ENCODE data around the gene WIPF2.
A peak's percentile ranks its signal among the peaks of the same experiment; 100 is the strongest.

Gene WIPF2

DNA sequence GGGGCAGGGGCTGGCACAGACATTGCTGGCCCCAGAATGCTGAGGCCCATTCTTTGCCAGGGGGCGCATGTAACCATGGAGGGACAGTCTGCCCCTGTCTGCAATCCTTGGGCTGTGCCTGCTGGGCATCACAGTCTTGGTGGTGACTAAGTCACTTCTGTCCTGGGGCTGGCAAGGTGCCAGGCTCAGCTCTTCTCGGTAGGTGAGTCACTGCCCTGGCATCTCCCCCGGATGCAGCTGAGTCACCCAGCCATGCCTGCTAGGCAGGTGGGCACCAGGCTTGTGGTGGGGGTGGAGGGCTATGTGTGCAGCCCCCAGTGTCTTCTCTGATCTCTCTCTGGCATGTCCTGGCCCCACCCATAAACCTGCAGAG lies 95.5 kb downstream of the WIPF2 start:
- intact Hi-C loops (cut with micrococcal nuclease) = no loop called here
- H3K27ac Mint-ChIP-seq = peak overlapping the region; percentile 43
- no peaks in the 10 kb centered on the region for H3K9me3 Mint-ChIP-seq
- H3K27me3 Mint-ChIP-seq = peaks cover 4% of the 10 kb centered on the region
- no peak overlapping the region for H3K4me3 Mint-ChIP-seq
- peaks cover 54% of the 10 kb centered on the region for H3K4me1 Mint-ChIP-seq (ENCODE audit: low read depth)
- peaks cover 19% of the 10 kb centered on the region for H3K36me3 Mint-ChIP-seq (ENCODE audit: low read depth)

DNA sequence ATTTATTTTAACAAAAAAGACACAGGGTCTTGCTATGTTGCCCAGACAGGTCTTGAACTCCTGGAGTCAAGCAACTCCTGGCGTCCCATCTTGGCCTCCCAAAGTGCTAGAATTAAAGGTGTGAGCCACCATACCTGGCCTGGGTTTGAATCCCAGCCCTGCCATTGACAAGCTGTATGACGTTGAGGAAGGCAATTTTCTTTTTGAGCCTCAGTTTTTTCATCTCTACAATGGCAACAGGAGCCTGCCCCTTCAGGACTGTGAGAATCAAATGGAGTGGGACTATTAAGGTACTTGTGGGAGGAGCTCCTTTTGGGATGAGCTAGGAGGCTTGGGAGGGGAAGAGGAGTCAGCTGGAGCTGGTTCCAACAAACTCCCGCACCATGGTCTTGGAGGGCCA lies 96.1 kb downstream of the WIPF2 start:
- intact Hi-C loops (cut with micrococcal nuclease) = no loop called here
- Mint-ChIP-seq H3K27me3 (peaks cover 4% of the 10 kb centered on the region), H3K9me3 (no peaks in the 10 kb centered on the region), H3K27ac (peak overlapping the region; percentile 43), H3K4me3 (no peak overlapping the region), H3K36me3 (ENCODE audit: low read depth) (peaks cover 25% of the 10 kb centered on the region), H3K4me1 (ENCODE audit: low read depth) (peaks cover 60% of the 10 kb centered on the region)

DNA sequence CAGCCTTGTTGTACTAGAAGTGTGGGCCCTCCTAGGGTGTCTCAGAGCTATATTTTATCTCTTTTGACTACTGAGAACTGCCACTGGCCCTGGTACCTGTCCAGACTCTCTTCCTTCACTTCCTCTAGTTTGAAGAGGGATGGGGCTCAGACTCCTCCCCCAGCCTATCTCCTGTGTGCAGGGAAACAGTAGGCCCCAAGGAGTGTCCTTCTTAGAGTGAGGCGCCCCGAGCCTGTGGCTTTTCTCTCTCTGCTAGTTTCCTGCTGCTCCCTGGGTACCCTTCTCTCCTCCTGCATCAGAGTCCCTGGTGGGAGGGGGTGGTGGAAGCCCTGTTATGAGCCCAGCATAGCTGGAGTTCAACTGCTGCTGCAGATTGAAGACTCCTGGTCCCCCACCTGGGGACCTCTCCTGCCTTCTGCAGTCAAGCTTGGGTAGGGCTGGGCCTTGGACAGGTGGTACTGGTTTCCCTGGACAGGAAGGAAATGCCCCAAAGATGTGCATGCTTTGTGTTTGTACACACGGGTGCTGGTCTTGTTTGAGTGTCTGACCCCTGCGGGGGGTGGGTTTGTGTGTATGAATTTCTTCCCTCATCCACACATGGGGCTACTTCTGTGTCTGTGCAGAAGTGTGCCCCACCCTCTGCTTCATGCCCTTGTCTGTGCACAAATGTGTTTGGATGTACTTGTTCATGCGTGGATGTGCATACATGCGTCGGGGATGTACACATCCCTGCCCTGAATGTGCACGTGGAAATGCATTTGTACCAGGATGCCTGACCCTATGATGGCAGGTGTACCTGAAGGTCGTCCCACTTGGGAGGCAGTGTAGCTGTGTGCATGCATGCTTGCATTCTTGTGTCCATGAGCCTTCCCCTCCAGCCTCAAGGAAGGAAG lies 96.8 kb downstream of the WIPF2 start:
- Mint-ChIP-seq H3K36me3 (ENCODE audit: low read depth) (peaks cover 28% of the 10 kb centered on the region), H3K4me3 (no peak overlapping the region), H3K27ac (no peak overlapping the region), H3K4me1 (ENCODE audit: low read depth) (peaks cover 67% of the 10 kb centered on the region), H3K27me3 (peaks cover 4% of the 10 kb centered on the region), H3K9me3 (no peaks in the 10 kb centered on the region)
- intact Hi-C loops (cut with micrococcal nuclease) = no loop called here

- Mint-ChIP-seq H3K4me1 (ENCODE audit: low read depth) (peaks cover 75% of the 10 kb centered on the region), H3K27ac (peak overlapping the region; percentile 96), H3K4me3 (peak overlapping the region; percentile 94), H3K27me3 (peaks cover 4% of the 10 kb centered on the region), H3K36me3 (ENCODE audit: low read depth) (peaks cover 35% of the 10 kb centered on the region), H3K9me3 (no peaks in the 10 kb centered on the region)
- intact Hi-C loops (cut with micrococcal nuclease) = no loop called here
These were observed 97.7 kb downstream of the WIPF2 start for GRCh38 chr17:40316571-40317344.

- Mint-ChIP-seq H3K4me3 (peak overlapping the region; percentile 94), H3K4me1 (ENCODE audit: low read depth) (peaks cover 82% of the 10 kb centered on the region), H3K36me3 (ENCODE audit: low read depth) (peaks cover 41% of the 10 kb centered on the region), H3K27ac (peak overlapping the region; percentile 96), H3K27me3 (peaks cover 4% of the 10 kb centered on the region), H3K9me3 (no peaks in the 10 kb centered on the region)
- intact Hi-C loops (cut with micrococcal nuclease) = no loop called here
These were observed 98.3 kb downstream of the WIPF2 start for GRCh38 chr17:40317345-40317873.

GRCh38 chr17:40317880-40318829 lies 99.1 kb downstream of the WIPF2 start:
- peaks cover 2% of the 10 kb centered on the region for H3K27me3 Mint-ChIP-seq
- H3K9me3 Mint-ChIP-seq = no peaks in the 10 kb centered on the region
- peaks cover 89% of the 10 kb centered on the region for H3K4me1 Mint-ChIP-seq (ENCODE audit: low read depth)

GRCh38 chr17:40318830-40319391 lies 99.8 kb downstream of the WIPF2 start:
- peak overlapping the region; percentile 94 for H3K4me3 Mint-ChIP-seq
- H3K27me3 Mint-ChIP-seq = peaks cover 1% of the 10 kb centered on the region
- H3K4me1 Mint-ChIP-seq (ENCODE audit: low read depth) = peaks cover 97% of the 10 kb centered on the region
- peaks cover 42% of the 10 kb centered on the region for H3K36me3 Mint-ChIP-seq (ENCODE audit: low read depth)
- no peaks in the 10 kb centered on the region for H3K9me3 Mint-ChIP-seq
- intact Hi-C loops (cut with micrococcal nuclease) = no loop called here
- H3K27ac Mint-ChIP-seq = peak overlapping the region; percentile 96

More at GRCh38 chr17:40317880-40318829, 99.1 kb downstream of the WIPF2 start:
- intact Hi-C loops (cut with micrococcal nuclease) = no loop called here
- Mint-ChIP-seq H3K27ac (peak overlapping the region; percentile 96), H3K36me3 (ENCODE audit: low read depth) (peaks cover 42% of the 10 kb centered on the region), H3K4me3 (peak overlapping the region; percentile 94)

DNA sequence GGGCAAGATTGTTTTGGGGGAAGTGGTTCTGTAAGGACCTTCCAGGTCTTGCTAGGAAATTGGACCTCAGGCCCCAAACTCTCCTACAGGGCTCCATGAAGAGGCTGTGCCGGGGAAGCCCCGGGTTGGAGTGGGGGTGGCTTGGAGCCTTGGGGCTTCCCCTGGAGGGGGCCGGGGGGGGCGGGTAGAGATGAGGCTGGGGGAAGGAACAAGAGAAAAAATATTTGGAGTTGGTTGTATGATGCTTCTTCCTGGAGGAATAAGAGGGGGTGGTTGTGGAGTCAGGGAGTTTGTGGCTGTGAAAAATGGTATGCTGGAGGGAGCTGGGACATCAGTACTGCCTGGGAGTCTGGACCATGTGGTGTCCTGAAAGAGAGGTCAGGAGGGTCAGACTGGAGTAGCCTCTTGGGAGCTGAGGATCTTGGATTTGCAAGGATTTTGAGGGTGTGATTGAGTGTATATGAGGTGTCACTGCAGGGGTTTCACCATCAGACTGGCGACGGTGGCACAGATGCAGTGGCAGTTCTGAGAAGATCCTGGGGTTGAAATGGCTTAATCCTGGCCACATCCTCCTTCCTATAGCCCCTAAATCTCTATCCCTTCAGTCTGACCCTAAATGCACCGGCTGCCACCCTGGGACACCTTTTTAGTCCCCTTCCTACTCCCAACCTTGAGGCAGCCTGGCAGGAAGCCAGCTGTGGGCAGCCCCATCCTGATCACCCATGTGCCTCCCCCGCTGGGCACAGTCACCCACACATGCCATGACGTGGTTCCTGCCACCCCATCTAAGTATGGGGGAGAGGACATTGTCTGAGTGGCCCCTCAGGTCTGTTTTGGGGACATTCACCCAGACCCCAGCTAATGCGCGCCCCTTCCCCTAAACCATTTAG lies 100.8 kb downstream of the WIPF2 start:
- peaks cover 42% of the 10 kb centered on the region for H3K36me3 Mint-ChIP-seq (ENCODE audit: low read depth)
- H3K4me3 Mint-ChIP-seq = peak overlapping the region; percentile 94
- H3K9me3 Mint-ChIP-seq = no peaks in the 10 kb centered on the region
- peaks cover 1% of the 10 kb centered on the region for H3K27me3 Mint-ChIP-seq
- H3K27ac Mint-ChIP-seq = peak overlapping the region; percentile 96
- intact Hi-C loops (cut with micrococcal nuclease) = no loop called here
- H3K4me1 Mint-ChIP-seq (ENCODE audit: low read depth) = peaks cover 97% of the 10 kb centered on the region

GRCh38 chr17:40320756-40321523 lies 101.8 kb downstream of the WIPF2 start:
- Mint-ChIP-seq H3K4me3 (peak overlapping the region; percentile 94), H3K4me1 (ENCODE audit: low read depth) (peaks cover 98% of the 10 kb centered on the region), H3K27ac (peak overlapping the region; percentile 96), H3K27me3 (peaks cover 1% of the 10 kb centered on the region), H3K36me3 (ENCODE audit: low read depth) (peaks cover 42% of the 10 kb centered on the region), H3K9me3 (no peaks in the 10 kb centered on the region)
- intact Hi-C loops (cut with micrococcal nuclease) = no loop called here

- H3K27ac Mint-ChIP-seq = peak overlapping the region; percentile 96
- H3K4me1 Mint-ChIP-seq (ENCODE audit: low read depth) = peaks cover 98% of the 10 kb centered on the region
- H3K9me3 Mint-ChIP-seq = no peaks in the 10 kb centered on the region
- peaks cover 46% of the 10 kb centered on the region for H3K36me3 Mint-ChIP-seq (ENCODE audit: low read depth)
- H3K4me3 Mint-ChIP-seq = peak overlapping the region; percentile 94
- intact Hi-C loops (cut with micrococcal nuclease) = no loop called here
- H3K27me3 Mint-ChIP-seq = no peaks in the 10 kb centered on the region
These were observed 102.4 kb downstream of the WIPF2 start for GRCh38 chr17:40321524-40321929.

DNA sequence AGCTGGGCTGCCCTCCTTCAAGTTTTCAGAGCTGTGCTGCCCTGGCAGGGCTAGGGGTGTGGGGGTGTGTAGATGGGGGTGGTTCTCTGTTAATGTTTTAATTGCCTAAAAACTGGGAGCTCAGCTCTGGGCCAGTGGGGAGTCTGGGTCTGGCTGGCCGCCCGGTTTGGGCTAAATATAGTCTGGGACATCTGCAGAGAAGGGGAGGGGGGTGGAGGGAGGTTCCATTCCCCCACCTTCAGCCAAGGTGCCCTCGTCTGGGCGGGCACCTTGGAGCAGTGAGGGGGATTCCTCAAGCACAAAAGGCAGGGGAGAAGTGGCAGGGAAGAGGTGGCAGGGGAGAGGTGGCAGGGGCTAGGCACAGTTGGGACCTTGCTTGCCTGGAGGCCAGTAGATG lies 102.9 kb downstream of the WIPF2 start:
- Mint-ChIP-seq H3K27me3 (no peaks in the 10 kb centered on the region), H3K9me3 (no peaks in the 10 kb centered on the region), H3K4me3 (peak overlapping the region; percentile 94), H3K4me1 (ENCODE audit: low read depth) (peaks cover 98% of the 10 kb centered on the region), H3K27ac (peak overlapping the region; percentile 96), H3K36me3 (ENCODE audit: low read depth) (peaks cover 47% of the 10 kb centered on the region)
- intact Hi-C loops (cut with micrococcal nuclease) = loop anchor here (2.0 kb wide), 1 partner anchor 21 kb away; no protein-coding TSS in a partner anchor
